ENCODE data around the gene CMC2.

CMC2 gene

GRCh38 chr16:80969114-80969484 is 37.6 kb downstream of the CMC2 start:
- WGBS (ENCODE audit: extremely low coverage, insufficient coverage, insufficient read length): no CpG with 5 or more reads among the region's 3 CpGs
- H2BK120ac ChIP-seq (ENCODE audit: insufficient read depth, low read length, poor library complexity): no peak overlapping the region
- H3K4me3 ChIP-seq (ENCODE audit: low read depth, low read length): no peak overlapping the region
- no peak overlapping the region for H3K18ac ChIP-seq (ENCODE audit: low read length)
- H3K79me1 ChIP-seq (ENCODE audit: low read length): no peaks in the 10 kb centered on the region
- no peak overlapping the region for H3K27ac ChIP-seq (ENCODE audit: low read depth, low read length)
- no peaks in the 10 kb centered on the region for H3K9me3 ChIP-seq (ENCODE audit: insufficient read depth, low read depth, low read length)
- H2BK5ac ChIP-seq (ENCODE audit: low read depth, low read length, poor library complexity): no peak overlapping the region
- DNase-seq: no peak
- no peaks in the 10 kb centered on the region for H3K4me1 ChIP-seq (ENCODE audit: control insufficient read depth in 1 of 2, insufficient read depth in 2 of 2, low read length in 2 of 2)
- no peak overlapping the region for H3K14ac ChIP-seq (ENCODE audit: low read length)
- H4K12ac ChIP-seq (ENCODE audit: low read depth, low read length): no peak overlapping the region
- H3K27me3 ChIP-seq (ENCODE audit: insufficient read depth, low read length): no peaks in the 10 kb centered on the region
- H3K9ac ChIP-seq (ENCODE audit: low read length): no peak overlapping the region
- H4K91ac ChIP-seq (ENCODE audit: low read depth, low read length): no peak overlapping the region
- H2AFZ ChIP-seq (ENCODE audit: insufficient read depth, low read length, poor library complexity): no peak overlapping the region
- H2BK12ac ChIP-seq (ENCODE audit: low read length): no peak overlapping the region
- no peak overlapping the region for H3K23ac ChIP-seq (ENCODE audit: low read length)
- no peak overlapping the region for H2AK5ac ChIP-seq (ENCODE audit: low read length)
- no peak overlapping the region for H4K8ac ChIP-seq (ENCODE audit: low read depth, low read length)
- H3K4ac ChIP-seq (ENCODE audit: low read depth, low read length): no peak overlapping the region
- H3K36me3 ChIP-seq (ENCODE audit: control insufficient read depth in 1 of 2, insufficient read depth in 2 of 2, low read length in 2 of 2): peaks cover 2 to 4% of the 10 kb centered on the region in 2 experiments
- no peaks in the 10 kb centered on the region for H3K79me2 ChIP-seq (ENCODE audit: control insufficient read depth, insufficient read depth, low read length, poor library complexity)
- H3K4me2 ChIP-seq (ENCODE audit: low read length): no peak overlapping the region

DNA sequence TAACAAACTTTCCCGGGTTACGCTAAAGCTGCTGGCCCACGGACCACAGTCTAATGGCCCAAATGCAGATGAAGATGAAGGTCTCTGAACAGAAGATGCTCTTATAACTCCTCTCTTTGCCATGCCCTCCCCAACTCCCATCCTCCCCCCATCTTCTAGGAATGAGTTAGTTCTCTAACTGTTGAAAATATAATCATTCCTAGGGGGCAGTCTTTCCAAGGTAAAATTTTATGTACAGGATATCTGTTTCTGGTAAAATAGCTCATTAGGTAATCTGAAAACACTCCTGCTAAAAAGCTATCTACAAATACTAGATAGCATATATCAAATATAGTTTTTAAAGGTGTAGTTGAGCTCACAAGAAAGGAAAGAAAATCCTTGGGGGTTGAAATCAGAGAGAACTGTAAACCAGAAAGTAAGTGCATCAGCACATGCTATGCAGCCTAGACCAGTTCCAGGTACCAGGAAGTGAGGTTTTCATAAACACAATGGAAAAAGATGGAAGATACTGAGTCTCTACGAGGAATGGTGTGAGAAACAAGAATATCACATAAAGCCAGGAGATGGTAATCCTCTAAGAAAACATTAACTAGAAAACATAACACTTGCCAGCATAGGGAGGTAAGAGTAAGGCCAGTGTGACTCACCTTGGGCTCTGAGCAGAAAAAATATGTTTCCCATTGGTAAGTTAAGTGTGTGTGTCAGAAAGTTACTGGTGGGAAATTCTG is 38.1 kb downstream of the CMC2 start:
- Histone ChIP-seq H3K18ac (ENCODE audit: low read length) (no peak overlapping the region), H4K8ac (ENCODE audit: low read depth, low read length) (no peak overlapping the region), H3K36me3 (ENCODE audit: control insufficient read depth in 1 of 2, insufficient read depth in 2 of 2, low read length in 2 of 2) (peaks cover 2 to 3% of the 10 kb centered on the region in 2 experiments), H3K27me3 (ENCODE audit: insufficient read depth, low read length) (no peaks in the 10 kb centered on the region), H3K4me1 (ENCODE audit: control insufficient read depth in 1 of 2, insufficient read depth in 2 of 2, low read length in 2 of 2) (no peaks in the 10 kb centered on the region), H3K9me3 (ENCODE audit: insufficient read depth, low read depth, low read length) (no peaks in the 10 kb centered on the region), H4K12ac (ENCODE audit: low read depth, low read length) (no peak overlapping the region), H2AK5ac (ENCODE audit: low read length) (no peak overlapping the region), H3K9ac (ENCODE audit: low read length) (no peak overlapping the region), H2BK12ac (ENCODE audit: low read length) (no peak overlapping the region), H3K14ac (ENCODE audit: low read length) (no peak overlapping the region), H2BK120ac (ENCODE audit: insufficient read depth, low read length, poor library complexity) (no peak overlapping the region), H3K79me1 (ENCODE audit: low read length) (no peaks in the 10 kb centered on the region), H4K91ac (ENCODE audit: low read depth, low read length) (no peak overlapping the region), H3K27ac (ENCODE audit: low read depth, low read length) (no peak overlapping the region), H3K4ac (ENCODE audit: low read depth, low read length) (no peak overlapping the region), H3K79me2 (ENCODE audit: control insufficient read depth, insufficient read depth, low read length, poor library complexity) (no peaks in the 10 kb centered on the region), H2BK5ac (ENCODE audit: low read depth, low read length, poor library complexity) (no peak overlapping the region), H2AFZ (ENCODE audit: insufficient read depth, low read length, poor library complexity) (no peak overlapping the region), H3K4me2 (ENCODE audit: low read length) (no peak overlapping the region), H3K4me3 (ENCODE audit: low read depth, low read length) (no peak overlapping the region), H3K23ac (ENCODE audit: low read length) (no peak overlapping the region)
- DNase-seq: no peak
- no CpG with 5 or more reads among the region's 4 CpGs for WGBS (ENCODE audit: extremely low coverage, insufficient coverage, insufficient read length)

DNA sequence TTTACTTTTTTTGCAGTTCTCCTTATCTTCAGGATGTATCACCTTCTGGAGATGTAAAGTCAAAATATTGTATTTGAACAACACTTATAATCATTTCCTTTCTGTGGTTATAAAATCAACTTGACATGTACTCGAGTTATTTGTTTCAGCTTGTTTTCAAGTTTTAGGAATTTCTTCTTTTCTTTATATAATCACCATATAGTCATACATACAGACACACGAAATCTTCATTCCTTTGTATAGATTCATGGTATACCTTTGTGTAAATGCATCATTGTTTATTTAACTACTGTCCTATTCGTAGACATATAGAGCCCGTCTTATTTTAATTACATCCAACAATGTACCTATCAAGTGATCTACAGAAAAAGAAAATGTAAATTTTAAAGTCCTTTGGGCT is 40.1 kb downstream of the CMC2 start:
- H3K4me2 ChIP-seq (ENCODE audit: low read length): no peak overlapping the region

DNA sequence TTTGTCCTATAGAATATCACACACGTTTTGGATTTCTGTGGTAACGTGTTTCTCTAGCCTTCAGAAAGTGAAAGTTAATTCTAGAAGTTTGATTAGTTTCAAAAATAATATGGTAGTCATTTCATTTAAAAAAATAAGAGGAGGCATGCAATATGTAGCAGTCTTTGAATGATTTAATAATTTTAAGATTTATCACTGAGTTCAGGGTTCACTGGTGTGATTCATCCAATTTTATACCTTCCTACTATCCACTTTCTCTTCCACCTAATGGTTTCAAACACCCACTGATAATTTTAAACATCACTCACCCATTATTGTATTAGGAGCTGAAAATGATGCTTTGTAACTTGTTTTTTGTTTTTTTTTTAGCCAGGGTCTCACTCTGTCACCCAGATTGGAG is 42.3 kb downstream of the CMC2 start:
- Histone ChIP-seq H3K23ac (ENCODE audit: low read length) (no peak overlapping the region), H3K9ac (ENCODE audit: low read length) (no peak overlapping the region), H4K8ac (ENCODE audit: low read depth, low read length) (no peak overlapping the region), H3K4me3 (ENCODE audit: low read depth, low read length) (no peak overlapping the region), H3K4me2 (ENCODE audit: low read length) (no peak overlapping the region), H3K79me1 (ENCODE audit: low read length) (no peaks in the 10 kb centered on the region), H3K4me1 (ENCODE audit: control insufficient read depth in 1 of 2, insufficient read depth in 2 of 2, low read length in 2 of 2) (no peaks in the 10 kb centered on the region), H3K4ac (ENCODE audit: low read depth, low read length) (no peak overlapping the region), H2BK12ac (ENCODE audit: low read length) (no peak overlapping the region), H4K12ac (ENCODE audit: low read depth, low read length) (no peak overlapping the region), H3K14ac (ENCODE audit: low read length) (no peak overlapping the region), H2BK5ac (ENCODE audit: low read depth, low read length, poor library complexity) (no peak overlapping the region), H2BK120ac (ENCODE audit: insufficient read depth, low read length, poor library complexity) (no peak overlapping the region), H3K9me3 (ENCODE audit: insufficient read depth, low read depth, low read length) (no peaks in the 10 kb centered on the region), H4K91ac (ENCODE audit: low read depth, low read length) (no peak overlapping the region), H3K18ac (ENCODE audit: low read length) (no peak overlapping the region), H2AFZ (ENCODE audit: insufficient read depth, low read length, poor library complexity) (no peak overlapping the region), H3K36me3 (ENCODE audit: control insufficient read depth in 1 of 2, insufficient read depth in 2 of 2, low read length in 2 of 2) (no peaks in the 10 kb centered on the region), H3K79me2 (ENCODE audit: control insufficient read depth, insufficient read depth, low read length, poor library complexity) (no peaks in the 10 kb centered on the region), H3K27ac (ENCODE audit: low read depth, low read length) (no peak overlapping the region), H2AK5ac (ENCODE audit: low read length) (no peak overlapping the region), H3K27me3 (ENCODE audit: insufficient read depth, low read length) (no peaks in the 10 kb centered on the region)
- no CpG with 5 or more reads among the region's 2 CpGs for WGBS (ENCODE audit: extremely low coverage, insufficient coverage, insufficient read length)
- DNase-seq: no peak

More for the DNA sequence above, 40.1 kb downstream of the CMC2 start:
- no peak overlapping the region for H4K8ac ChIP-seq (ENCODE audit: low read depth, low read length)
- H3K9ac ChIP-seq (ENCODE audit: low read length): no peak overlapping the region
- DNase-seq: no peak
- no peak overlapping the region for H2BK12ac ChIP-seq (ENCODE audit: low read length)
- H3K4me3 ChIP-seq (ENCODE audit: low read depth, low read length): no peak overlapping the region
- no peak overlapping the region for H3K27ac ChIP-seq (ENCODE audit: low read depth, low read length)
- WGBS (ENCODE audit: extremely low coverage, insufficient coverage, insufficient read length): no CpG with 5 or more reads among the region's 4 CpGs
- H3K18ac ChIP-seq (ENCODE audit: low read length): no peak overlapping the region
- no peak overlapping the region for H4K91ac ChIP-seq (ENCODE audit: low read depth, low read length)
- no peaks in the 10 kb centered on the region for H3K79me2 ChIP-seq (ENCODE audit: control insufficient read depth, insufficient read depth, low read length, poor library complexity)
- H3K4ac ChIP-seq (ENCODE audit: low read depth, low read length): no peak overlapping the region
- no peak overlapping the region for H2AFZ ChIP-seq (ENCODE audit: insufficient read depth, low read length, poor library complexity)
- no peak overlapping the region for H2BK120ac ChIP-seq (ENCODE audit: insufficient read depth, low read length, poor library complexity)
- H3K4me1 ChIP-seq (ENCODE audit: control insufficient read depth in 1 of 2, insufficient read depth in 2 of 2, low read length in 2 of 2): no peaks in the 10 kb centered on the region
- H3K79me1 ChIP-seq (ENCODE audit: low read length): no peaks in the 10 kb centered on the region
- no peaks in the 10 kb centered on the region for H3K36me3 ChIP-seq (ENCODE audit: control insufficient read depth in 1 of 2, insufficient read depth in 2 of 2, low read length in 2 of 2)
- H2BK5ac ChIP-seq (ENCODE audit: low read depth, low read length, poor library complexity): no peak overlapping the region
- no peak overlapping the region for H3K14ac ChIP-seq (ENCODE audit: low read length)
- no peak overlapping the region for H3K23ac ChIP-seq (ENCODE audit: low read length)
- no peak overlapping the region for H4K12ac ChIP-seq (ENCODE audit: low read depth, low read length)
- H3K27me3 ChIP-seq (ENCODE audit: insufficient read depth, low read length): no peaks in the 10 kb centered on the region
- no peak overlapping the region for H2AK5ac ChIP-seq (ENCODE audit: low read length)
- no peaks in the 10 kb centered on the region for H3K9me3 ChIP-seq (ENCODE audit: insufficient read depth, low read depth, low read length)
